Peyer's patch (tissue), 4 donors: ENCODE measurements around the gene IQCE. TPM values are rescaled to one million over a fixed set of nuclear protein-coding genes. Genes with fewer than 3 reads are reported as not detected.
A peak's percentile ranks its signal among the peaks of the same experiment; 100 is the strongest.

Source experiments
- DNase-seq, 3 donors: peaks; one replicate each; pipeline ENCODE4 v3.0.0-alpha.2; 2017 to 2019
- H3K27ac ChIP-seq, 4 donors: fragments of 200-600 bp; sonication (generic); one replicate each; pipeline ENCODE4 v1.5.1; 2016 to 2019
- H3K27me3 ChIP-seq, 2 donors: fragments of 200-600 bp; sonication (generic); one replicate each; pipeline ENCODE4 v1.5.1; 2019
- H3K36me3 ChIP-seq, 3 donors: fragments of 200-600 bp; sonication (generic); one replicate each; pipeline ENCODE4 v1.5.1; 2016 to 2019
- H3K4me1 ChIP-seq, 4 donors: fragments of 200-600 bp; sonication (generic); one replicate each; pipeline ENCODE4 v1.5.1; 2016 to 2019
- H3K4me3 ChIP-seq, 4 donors: fragments of 200-600 bp; sonication (generic); 1 replicate in 3 of 4; 2 replicates in 1 of 4; pipeline ENCODE4 v1.5.1; 2016 to 2019; ENCODE audit warnings: mild to moderate bottlenecking in 1 of 4
- H3K9me3 ChIP-seq, 4 donors: fragments of 200-600 bp; sonication (generic); one replicate each; pipeline ENCODE4 v1.5.1; 2016 to 2019; ENCODE audit warnings: mild to moderate bottlenecking in 1 of 4
- POLR2A ChIP-seq, 2 donors: fragments of 450-650 bp; IDR thresholded peaks; one replicate each; pipeline ENCODE4 v1.5.1; 2017; ENCODE audit warnings: antibody characterized with exemption in 2 of 2, mild to moderate bottlenecking in 2 of 2, moderate library complexity in 2 of 2
- total RNA-seq, 4 donors: library from RNA; depleted of rRNA; stranded (reverse); fragments of >200 nt; gene quantifications; one replicate each; pipeline ENCODE4 v1.1.0, GENCODE V29; 2016
- TF ChIP-seq, protein P1 (sequence below), 6 experiments: fragments of 450-650 bp in 4 of 6; fragments of 200-600 bp in 2 of 6; sonication (generic) in 1 of 6; IDR thresholded peaks; one replicate each; pipeline ENCODE4 v1.5.1; 2017 to 2019; ENCODE audit warnings: antibody characterized with exemption in 6 of 6, mild to moderate bottlenecking in 3 of 6, moderate library complexity in 1 of 6

Gene IQCE
- total RNA-seq, 4 donors from 2014 or later, result 30.0 to 159 (median 72.2) TPM

DNA sequence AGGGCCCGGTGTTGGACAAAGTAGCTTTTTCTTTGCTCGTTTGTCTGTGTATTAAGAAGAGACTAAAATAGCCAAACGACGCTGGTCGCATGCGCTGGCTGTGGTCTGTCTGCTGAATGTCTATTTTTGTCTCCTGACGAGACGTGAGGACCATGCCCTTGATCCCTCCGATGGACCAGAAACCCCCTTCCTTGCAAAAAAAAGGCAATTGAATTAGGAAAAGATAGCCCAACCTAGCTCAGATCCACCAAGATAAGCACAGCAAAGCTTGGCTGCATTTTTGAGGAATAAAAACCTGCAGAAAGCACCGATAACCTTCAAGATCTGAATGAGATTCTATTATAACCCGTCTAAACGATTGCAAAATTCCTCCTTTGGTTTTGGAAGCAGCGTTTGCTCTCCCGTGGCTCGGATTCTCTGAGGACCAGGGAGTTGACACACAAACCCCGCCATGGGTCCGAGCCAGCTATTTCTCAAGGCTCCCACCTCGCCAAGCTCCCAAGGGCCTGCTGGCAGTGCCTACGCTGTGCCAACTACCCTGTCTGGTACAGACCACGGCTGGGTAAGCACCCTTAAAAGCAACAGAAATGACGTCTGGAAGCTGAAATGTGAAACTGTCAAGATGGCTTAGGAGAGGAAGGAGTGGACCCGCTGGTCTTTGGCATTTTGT is 55.3 kb downstream of the IQCE start:
- Histone ChIP-seq H3K27ac (no peak overlapping the region), H3K27me3 (no peaks in the 10 kb centered on the region), H3K4me1 (peaks cover 0 to 28% (median 2%) of the 10 kb centered on the region in 4 donors), H3K9me3 (no peaks in the 10 kb centered on the region), H3K36me3 (no peaks in the 10 kb centered on the region), H3K4me3 (no peak overlapping the region)
- no peak for TF ChIP-seq POLR2A (IDR thresholded peaks at IDR 0.05)
- TF ChIP-seq, protein P1, sequence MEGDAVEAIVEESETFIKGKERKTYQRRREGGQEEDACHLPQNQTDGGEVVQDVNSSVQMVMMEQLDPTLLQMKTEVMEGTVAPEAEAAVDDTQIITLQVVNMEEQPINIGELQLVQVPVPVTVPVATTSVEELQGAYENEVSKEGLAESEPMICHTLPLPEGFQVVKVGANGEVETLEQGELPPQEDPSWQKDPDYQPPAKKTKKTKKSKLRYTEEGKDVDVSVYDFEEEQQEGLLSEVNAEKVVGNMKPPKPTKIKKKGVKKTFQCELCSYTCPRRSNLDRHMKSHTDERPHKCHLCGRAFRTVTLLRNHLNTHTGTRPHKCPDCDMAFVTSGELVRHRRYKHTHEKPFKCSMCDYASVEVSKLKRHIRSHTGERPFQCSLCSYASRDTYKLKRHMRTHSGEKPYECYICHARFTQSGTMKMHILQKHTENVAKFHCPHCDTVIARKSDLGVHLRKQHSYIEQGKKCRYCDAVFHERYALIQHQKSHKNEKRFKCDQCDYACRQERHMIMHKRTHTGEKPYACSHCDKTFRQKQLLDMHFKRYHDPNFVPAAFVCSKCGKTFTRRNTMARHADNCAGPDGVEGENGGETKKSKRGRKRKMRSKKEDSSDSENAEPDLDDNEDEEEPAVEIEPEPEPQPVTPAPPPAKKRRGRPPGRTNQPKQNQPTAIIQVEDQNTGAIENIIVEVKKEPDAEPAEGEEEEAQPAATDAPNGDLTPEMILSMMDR (IDR thresholded peaks at IDR 0.05), result no peak
- DNase-seq, result no peak

DNA sequence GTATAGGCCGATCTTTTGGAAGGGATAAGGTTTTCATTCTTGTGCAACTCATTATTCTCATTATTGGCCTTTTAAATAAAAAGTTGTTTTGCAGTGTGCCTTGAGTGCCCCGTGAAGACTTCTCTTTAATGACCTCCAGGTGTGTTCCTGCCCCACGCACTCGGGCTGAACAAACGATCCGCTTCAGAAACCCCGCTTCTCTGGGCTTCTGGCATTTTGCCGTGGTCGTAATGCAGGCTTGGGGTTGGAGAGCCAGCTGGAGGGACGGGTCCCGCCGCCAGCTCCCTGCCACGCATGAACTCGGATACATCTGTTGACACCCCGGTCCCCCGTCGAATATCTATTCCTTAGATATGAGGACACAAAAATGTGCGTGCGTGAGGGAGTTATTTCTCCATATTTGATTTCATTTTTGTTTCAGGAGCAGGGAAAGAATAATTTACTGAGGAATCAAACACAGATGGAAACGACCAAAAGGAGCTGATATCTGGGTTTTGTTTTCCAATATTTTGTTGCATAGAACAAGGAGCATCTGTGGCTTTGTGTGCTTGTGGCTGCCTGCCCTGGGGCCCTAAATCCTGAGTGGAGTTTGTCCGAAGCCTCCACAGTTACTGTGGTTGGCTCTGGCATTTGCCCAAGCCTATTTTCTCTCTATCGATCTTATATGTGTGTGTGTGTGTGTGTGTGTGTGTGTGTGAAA is 56.0 kb downstream of the IQCE start:
- Histone ChIP-seq H3K4me1 (peaks cover 0 to 28% (median 2%) of the 10 kb centered on the region in 4 donors), H3K27ac (no peak overlapping the region), H3K9me3 (no peaks in the 10 kb centered on the region), H3K27me3 (no peaks in the 10 kb centered on the region), H3K36me3 (no peaks in the 10 kb centered on the region), H3K4me3 (no peak overlapping the region)
- no peak for DNase-seq
- TF ChIP-seq, protein P1 (IDR thresholded peaks at IDR 0.05), result no peak
- no peak for TF ChIP-seq POLR2A (IDR thresholded peaks at IDR 0.05)

DNA sequence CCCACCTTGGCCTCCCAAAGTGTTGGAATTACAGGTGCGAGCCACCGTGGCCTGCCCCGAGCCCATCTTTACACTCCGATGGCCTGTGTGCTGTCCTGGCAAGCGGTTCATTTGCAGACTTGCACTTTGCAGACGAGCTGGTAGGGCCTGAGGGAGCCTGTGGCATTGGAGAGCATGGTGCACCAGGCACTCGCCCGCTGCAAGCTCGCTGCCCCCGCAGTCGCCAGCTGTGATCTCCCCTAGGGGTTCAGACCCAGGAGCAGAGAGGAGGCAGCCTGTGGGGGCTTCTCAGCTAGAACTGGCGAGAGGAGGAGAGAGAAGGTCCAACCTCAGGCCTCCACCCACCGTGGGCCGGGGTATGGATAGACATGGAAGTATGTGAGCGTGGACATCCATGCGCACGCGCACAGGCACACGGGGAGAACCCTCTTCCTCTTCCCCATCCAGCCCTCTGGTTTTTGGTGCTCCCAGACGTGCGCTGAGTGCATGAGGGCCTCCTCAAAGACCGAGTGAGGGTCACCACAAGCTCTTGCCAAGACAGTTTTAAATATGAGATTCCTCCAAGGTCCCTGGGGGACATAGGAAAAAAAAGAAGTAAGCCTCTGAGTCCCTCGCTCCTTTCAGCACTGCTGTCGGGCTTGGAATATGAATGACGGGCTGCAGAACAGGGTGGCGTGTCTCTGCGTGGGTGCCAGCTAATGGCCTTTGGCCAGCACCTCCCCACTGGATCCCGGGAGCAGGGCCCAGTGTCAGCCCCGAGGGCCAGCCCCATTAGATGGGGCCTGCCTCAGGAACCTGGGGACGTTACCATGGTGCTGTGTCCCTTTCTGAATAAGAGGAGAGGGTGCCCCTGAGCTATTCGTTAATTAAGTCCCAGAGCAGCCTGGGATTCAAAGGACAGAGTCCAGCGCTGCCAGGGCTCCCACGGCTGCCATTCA is 57.9 kb downstream of the IQCE start:
- peaks cover 2 to 36% (median 3%) of the 10 kb centered on the region in 4 donors for H3K4me1 ChIP-seq
- H3K27ac ChIP-seq, result no peak overlapping the region

DNA sequence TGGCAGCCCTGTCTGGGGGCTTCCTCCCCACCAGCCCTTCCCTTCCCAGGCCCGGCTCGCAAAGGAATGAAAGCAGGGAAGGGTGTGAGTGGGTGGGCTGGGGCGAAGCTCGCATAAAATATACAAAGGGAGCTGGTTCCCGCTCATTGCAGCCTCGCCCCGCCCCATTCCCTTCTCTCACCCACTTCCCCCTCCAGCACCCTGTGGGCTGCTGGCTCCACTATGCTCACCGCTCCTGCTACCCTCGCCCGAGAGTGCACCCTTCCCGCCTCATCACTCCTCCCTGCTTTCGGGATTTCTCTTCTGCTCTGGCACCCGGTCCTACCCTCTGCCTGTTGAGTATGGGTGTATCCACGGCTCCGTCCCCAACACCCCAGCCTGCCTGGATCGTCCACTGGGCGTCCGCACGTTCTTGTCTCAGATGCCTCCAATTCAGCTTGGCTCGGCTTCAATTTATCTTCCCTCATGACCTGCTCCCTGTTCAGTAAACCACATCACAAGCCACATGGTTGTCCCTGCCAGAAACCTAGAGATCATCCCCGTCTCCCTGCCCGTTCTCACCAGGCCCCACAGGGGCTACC is 58.6 kb downstream of the IQCE start:
- H3K4me1 ChIP-seq, result peaks cover 4 to 44% (median 6%) of the 10 kb centered on the region in 4 donors
- H3K36me3 ChIP-seq, result no peaks in the 10 kb centered on the region
- no peaks in the 10 kb centered on the region for H3K9me3 ChIP-seq
- DNase-seq, result no peak
- H3K27ac ChIP-seq, result no peak overlapping the region
- TF ChIP-seq, protein P1 (IDR thresholded peaks at IDR 0.05), result no peak
- TF ChIP-seq POLR2A (IDR thresholded peaks at IDR 0.05), result no peak
- H3K4me3 ChIP-seq, result peak overlapping the region in 2 of 4 donors; percentile 0 to 4
- no peaks in the 10 kb centered on the region for H3K27me3 ChIP-seq

More for the DNA sequence above, 57.9 kb downstream of the IQCE start:
- H3K36me3 ChIP-seq, result no peaks in the 10 kb centered on the region
- peak in 1 of 3 donors; percentile 47 for DNase-seq
- no peaks in the 10 kb centered on the region for H3K27me3 ChIP-seq
- TF ChIP-seq, protein P1 (IDR thresholded peaks at IDR 0.05), result no peak
- no peak for TF ChIP-seq POLR2A (IDR thresholded peaks at IDR 0.05)
- no peaks in the 10 kb centered on the region for H3K9me3 ChIP-seq
- H3K4me3 ChIP-seq, result peak overlapping the region in 2 of 4 donors; percentile 0 to 4

DNA sequence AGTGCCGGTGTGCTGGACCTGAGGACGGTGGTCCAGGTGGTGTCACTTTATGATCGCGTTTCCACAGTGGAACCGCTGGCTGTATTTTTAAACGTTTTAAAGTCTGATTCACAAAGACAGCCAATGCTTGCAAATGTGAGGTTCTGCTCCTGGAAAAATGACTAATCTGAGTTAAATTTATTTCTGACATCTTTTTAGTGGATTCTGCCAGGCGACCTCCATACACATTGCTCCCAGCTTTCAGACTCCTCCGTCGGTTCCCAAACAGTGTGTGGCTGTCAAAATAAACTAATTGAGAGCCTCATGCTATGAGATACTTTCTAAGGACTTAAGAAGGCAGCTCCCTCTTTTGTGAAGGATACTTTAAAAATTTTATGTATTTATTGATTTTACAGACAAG is 60.3 kb downstream of the IQCE start:
- no peaks in the 10 kb centered on the region for H3K9me3 ChIP-seq
- H3K36me3 ChIP-seq, result no peaks in the 10 kb centered on the region
- TF ChIP-seq POLR2A (IDR thresholded peaks at IDR 0.05), result no peak
- TF ChIP-seq, protein P1 (IDR thresholded peaks at IDR 0.05), result no peak
- H3K27ac ChIP-seq, result no peak overlapping the region
- DNase-seq, result no peak
- H3K4me1 ChIP-seq, result peaks cover 0 to 52% (median 11%) of the 10 kb centered on the region in 4 donors
- H3K4me3 ChIP-seq, result no peak overlapping the region
- no peaks in the 10 kb centered on the region for H3K27me3 ChIP-seq
